Neural cell (in vitro differentiated cells): Measurements from ENCODE around the gene OXCT1. TPM values are rescaled to one million over a fixed set of nuclear protein-coding genes. Genes with fewer than 3 reads are reported as not detected.

Experiments
- H2AFZ ChIP-seq: fragments of 200-600, 300-800 bp; sonication (generic), shearing (Covaris generic); 2 replicates; pipeline ENCODE4 v1.6.0; 2014; ENCODE audit warnings: low read depth, mild to moderate bottlenecking, antibody characterized with exemption, low read length, moderate library complexity
- H3F3A ChIP-seq: fragments of 200-600 bp; shearing (Covaris generic); 2 replicates; pipeline ENCODE4 v1.6.1; 2016; ENCODE audit warnings: mild to moderate bottlenecking, moderate library complexity, mixed read lengths, antibody characterized with exemption, low read length; ENCODE audit not compliant: insufficient read depth, poor library complexity, severe bottlenecking
- H3K27ac ChIP-seq: fragments of 200-600, 300-800 bp; sonication (generic), shearing (Covaris generic); 2 replicates; pipeline ENCODE4 v1.5.1; 2014; ENCODE audit warnings: mild to moderate bottlenecking, low read length, moderate library complexity
- H3K27me3 ChIP-seq: fragments of 300-800, 200-600 bp; sonication (generic), shearing (Covaris generic); 2 replicates; pipeline ENCODE4 v1.6.0; 2014; ENCODE audit warnings: mild to moderate bottlenecking, low read depth, low read length, moderate library complexity; ENCODE audit not compliant: insufficient read depth
- H3K36me3 ChIP-seq: fragments of 300-800, 200-600 bp; sonication (generic), shearing (Covaris generic); 2 replicates; pipeline ENCODE4 v1.5.1; 2014; ENCODE audit warnings: mild to moderate bottlenecking, antibody characterized with exemption, low read length, moderate library complexity; ENCODE audit not compliant: insufficient read depth
- H3K4me2 ChIP-seq: fragments of 300-800, 200-600 bp; sonication (generic), shearing (Covaris generic); 2 replicates; pipeline ENCODE4 v1.6.0; 2014; ENCODE audit warnings: mild to moderate bottlenecking, low read length
- H3K4me3 ChIP-seq: fragments of 300-800, 200-600 bp; sonication (generic), shearing (Covaris generic); 2 replicates; pipeline ENCODE4 v1.5.1; 2014; ENCODE audit warnings: mild to moderate bottlenecking, low read length, moderate library complexity
- H3K79me2 ChIP-seq: fragments of 200-600 bp; shearing (Covaris generic); replicated peaks from 2 replicates; pipeline ENCODE4 v1.6.0; 2014; ENCODE audit warnings: mild to moderate bottlenecking, low read length, moderate library complexity; ENCODE audit not compliant: insufficient read depth
- H3K9ac ChIP-seq: fragments of 300-800, 200-600 bp; sonication (generic), shearing (Covaris generic); 2 replicates; pipeline ENCODE4 v1.6.1; 2016; ENCODE audit warnings: mild to moderate bottlenecking, low read length, mixed read lengths
- H3K9me2 ChIP-seq: fragments of 200-600 bp; shearing (Covaris generic); 2 replicates; pipeline ENCODE4 v1.6.1; 2016; ENCODE audit warnings: mild to moderate bottlenecking, low read length, mixed read lengths; ENCODE audit not compliant: insufficient read depth
- H3K9me3 ChIP-seq: fragments of 200-600, 300-800 bp; sonication (generic), shearing (Covaris generic); 2 replicates; pipeline ENCODE4 v1.6.1; 2016; ENCODE audit warnings: mild to moderate bottlenecking, mixed run types, low read length, moderate library complexity, mixed read lengths
- H4K20me1 ChIP-seq: fragments of 200-600 bp; shearing (Covaris generic); 2 replicates; pipeline ENCODE4 v1.6.1; 2016; ENCODE audit warnings: mild to moderate bottlenecking, mixed run types; ENCODE audit not compliant: insufficient read depth
- CTCF ChIP-seq: fragments of 450-650 bp; IDR thresholded peaks from 2 replicates; pipeline ENCODE4 v1.5.1; 2014; ENCODE audit warnings: antibody characterized with exemption, mild to moderate bottlenecking, moderate library complexity; ENCODE audit not compliant: poor library complexity, severe bottlenecking
- EP300 ChIP-seq: fragments of 450-650 bp; conservative IDR thresholded peaks from 2 replicates; pipeline ENCODE4 v1.6.1; 2014; ENCODE audit warnings: antibody characterized with exemption, mild to moderate bottlenecking, moderate library complexity; ENCODE audit not compliant: poor library complexity, severe bottlenecking
- EZH2 ChIP-seq: fragments of 200-600, 300-800 bp; shearing (Covaris generic), sonication (generic); IDR thresholded peaks from 2 replicates; pipeline ENCODE4 v1.6.1; 2014; ENCODE audit warnings: antibody characterized with exemption, low read length, borderline replicate concordance, mild to moderate bottlenecking; ENCODE audit not compliant: insufficient read depth, poor library complexity, severe bottlenecking
- MXI1 ChIP-seq: fragments of 450-650 bp; conservative IDR thresholded peaks from 2 replicates; pipeline ENCODE4 v1.6.1; 2014; ENCODE audit warnings: antibody characterized with exemption, mild to moderate bottlenecking; ENCODE audit not compliant: poor library complexity, severe bottlenecking
- POLR2AphosphoS5 ChIP-seq: IDR thresholded peaks from 2 replicates; pipeline ENCODE4 v1.6.1; 2012
- RAD21 ChIP-seq: fragments of 450-650 bp; conservative IDR thresholded peaks from 2 replicates; pipeline ENCODE4 v1.6.1; 2014; ENCODE audit warnings: antibody characterized with exemption, mild to moderate bottlenecking, moderate library complexity
- REST ChIP-seq: IDR thresholded peaks from 2 replicates; pipeline ENCODE4 v1.6.1; 2012; ENCODE audit warnings: borderline replicate concordance
- SMC3 ChIP-seq: fragments of 450-650 bp; conservative IDR thresholded peaks from 2 replicates; pipeline ENCODE4 v1.6.1; 2014; ENCODE audit warnings: antibody characterized with exemption, mild to moderate bottlenecking, moderate library complexity; ENCODE audit not compliant: poor library complexity
- TAF1 ChIP-seq: IDR thresholded peaks from 2 replicates; pipeline ENCODE4 v1.6.1; 2012; ENCODE audit warnings: low read depth
- polyA plus RNA-seq: library from polyadenylated mRNA; depleted of rRNA; stranded (reverse); fragments of >200 nt; gene quantifications from 2 replicates; pipeline ENCODE4 v1.2.3, GENCODE V29; 2014

OXCT1 gene
- polyA plus RNA-seq, 1 donor from 2014 or later = 90.5 TPM

- Histone ChIP-seq H3K9ac (no peak overlapping the region), H4K20me1 (no peaks in the 10 kb centered on the region), H3K9me2 (no peaks in the 10 kb centered on the region), H3K36me3 (no peaks in the 10 kb centered on the region), H3K27ac (no peak overlapping the region), H3K27me3 (no peaks in the 10 kb centered on the region), H3K4me3 (no peak overlapping the region), H3F3A (no peaks in the 10 kb centered on the region), H2AFZ (no peak overlapping the region), H3K9me3 (no peaks in the 10 kb centered on the region), H3K79me2 (no peaks in the 10 kb centered on the region), H3K4me2 (no peak overlapping the region)
- TF ChIP-seq POLR2AphosphoS5 = no peak
- no peak for TF ChIP-seq SMC3
- TF ChIP-seq EP300 = no peak
- no peak for TF ChIP-seq TAF1
- no peak for TF ChIP-seq RAD21
- TF ChIP-seq MXI1 = no peak
- TF ChIP-seq EZH2 = no peak
- TF ChIP-seq CTCF = no peak
- no peak for TF ChIP-seq REST
Observed at GRCh38 chr5:41787265-41787664, 83.0 kb downstream of the OXCT1 start.

GRCh38 chr5:41785061-41785460 lies 85.2 kb downstream of the OXCT1 start:
- Histone ChIP-seq H3K9ac (no peak overlapping the region), H3K79me2 (no peaks in the 10 kb centered on the region), H3K9me3 (no peaks in the 10 kb centered on the region), H3K27ac (no peak overlapping the region), H4K20me1 (no peaks in the 10 kb centered on the region), H2AFZ (no peak overlapping the region), H3K4me3 (no peak overlapping the region), H3K27me3 (no peaks in the 10 kb centered on the region), H3K9me2 (no peaks in the 10 kb centered on the region), H3F3A (no peaks in the 10 kb centered on the region), H3K36me3 (no peaks in the 10 kb centered on the region), H3K4me2 (no peak overlapping the region)
- TF ChIP-seq POLR2AphosphoS5 (no peak), CTCF (no peak), SMC3 (no peak), RAD21 (no peak), EZH2 (no peak), EP300 (no peak)
